GM10266 (cell line): ENCODE data around the gene FBXO17.

Experiments
- DNase-seq: peaks from one replicate; pipeline ENCODE4 v3.0.0; 2012; ENCODE audit errors: extremely low spot score
- TF ChIP-seq, protein P1 (sequence below): IDR thresholded peaks from 2 replicates; pipeline ENCODE4 v1.5.1; 2012; ENCODE audit warnings: mild to moderate bottlenecking, low read depth; ENCODE audit not compliant: control insufficient read depth, insufficient read depth; ENCODE audit errors: missing control alignments

FBXO17 gene, protein sequence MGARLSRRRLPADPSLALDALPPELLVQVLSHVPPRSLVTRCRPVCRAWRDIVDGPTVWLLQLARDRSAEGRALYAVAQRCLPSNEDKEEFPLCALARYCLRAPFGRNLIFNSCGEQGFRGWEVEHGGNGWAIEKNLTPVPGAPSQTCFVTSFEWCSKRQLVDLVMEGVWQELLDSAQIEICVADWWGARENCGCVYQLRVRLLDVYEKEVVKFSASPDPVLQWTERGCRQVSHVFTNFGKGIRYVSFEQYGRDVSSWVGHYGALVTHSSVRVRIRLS

DNA sequence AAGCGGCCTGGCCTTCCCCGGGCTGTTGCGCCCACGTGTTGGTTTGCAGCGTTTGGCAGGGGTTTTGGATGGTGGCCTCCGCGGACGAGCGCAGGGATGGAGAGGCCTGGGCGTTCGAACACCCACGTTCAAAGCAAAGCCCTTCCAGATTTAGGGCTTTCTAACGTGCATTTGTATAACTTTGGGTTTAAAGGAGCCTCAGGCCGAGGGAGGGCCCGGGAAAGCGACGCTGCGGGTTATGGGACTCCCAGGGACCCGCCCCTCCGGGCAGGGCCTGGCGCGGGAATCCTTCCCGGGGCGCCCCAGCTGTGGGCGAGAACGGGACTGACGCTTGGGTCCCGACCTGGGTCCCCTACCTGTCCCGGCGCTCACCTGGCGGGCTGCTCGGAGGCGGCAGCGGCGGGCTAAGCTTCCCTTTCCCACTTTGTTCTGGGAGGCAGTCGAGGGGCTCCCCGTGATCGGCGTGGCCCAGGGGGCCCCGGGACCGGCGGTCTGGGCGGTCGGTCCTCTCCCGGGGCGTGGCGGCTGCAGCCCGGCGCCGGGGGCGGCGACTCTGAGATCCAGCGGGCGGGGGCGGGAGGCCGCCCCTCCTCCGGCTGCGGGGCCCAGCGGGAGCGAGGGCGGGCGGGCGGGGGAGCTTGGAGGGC is at the start of gene FBXO17:
TSS of gene FBXO17 (minus strand) at position 529 of the 647 bp plus-strand sequence. CDS start 25,423 bp downstream, outside the sequence.
- DNase-seq = peak; percentile 30

DNA sequence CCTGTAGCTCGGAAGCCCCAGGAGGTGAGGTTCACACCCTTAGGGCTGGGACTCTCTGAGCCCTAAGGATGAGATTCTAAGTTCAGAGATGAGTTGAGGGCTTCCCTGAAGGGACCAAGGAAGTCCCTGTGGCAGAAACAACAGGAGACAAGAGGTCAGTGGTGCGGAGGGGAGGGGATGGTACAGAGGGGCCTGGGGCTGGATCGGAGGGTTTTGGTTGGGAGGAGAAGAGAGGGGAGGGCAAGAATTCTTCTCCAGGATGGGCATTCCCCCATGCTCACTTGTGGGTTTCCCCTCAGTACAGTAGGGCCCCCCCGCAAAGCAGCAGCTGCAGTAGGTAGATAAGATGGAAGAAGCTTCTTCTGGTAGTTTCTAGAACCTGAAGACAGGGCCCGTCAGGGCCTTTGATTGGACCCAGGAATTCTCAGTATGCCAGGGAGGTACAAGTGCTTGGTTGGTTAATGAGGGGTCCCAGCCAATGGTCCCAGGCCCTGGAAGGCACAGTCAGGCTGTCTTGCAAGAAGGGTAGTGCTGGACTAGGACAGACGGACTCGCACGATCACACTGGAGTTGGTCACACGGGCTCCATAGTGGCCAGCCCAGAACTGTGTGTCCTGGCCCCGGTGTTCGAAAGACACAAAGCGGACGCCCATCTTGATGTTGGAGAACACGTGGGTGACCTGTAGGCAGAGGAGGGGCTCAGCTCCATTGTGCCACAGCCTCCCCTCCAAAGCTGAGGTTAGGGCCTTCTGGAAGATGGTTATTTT is 49.5 kb upstream of the FBXO17 start:
- DNase-seq = no peak
- TF ChIP-seq, protein P1, sequence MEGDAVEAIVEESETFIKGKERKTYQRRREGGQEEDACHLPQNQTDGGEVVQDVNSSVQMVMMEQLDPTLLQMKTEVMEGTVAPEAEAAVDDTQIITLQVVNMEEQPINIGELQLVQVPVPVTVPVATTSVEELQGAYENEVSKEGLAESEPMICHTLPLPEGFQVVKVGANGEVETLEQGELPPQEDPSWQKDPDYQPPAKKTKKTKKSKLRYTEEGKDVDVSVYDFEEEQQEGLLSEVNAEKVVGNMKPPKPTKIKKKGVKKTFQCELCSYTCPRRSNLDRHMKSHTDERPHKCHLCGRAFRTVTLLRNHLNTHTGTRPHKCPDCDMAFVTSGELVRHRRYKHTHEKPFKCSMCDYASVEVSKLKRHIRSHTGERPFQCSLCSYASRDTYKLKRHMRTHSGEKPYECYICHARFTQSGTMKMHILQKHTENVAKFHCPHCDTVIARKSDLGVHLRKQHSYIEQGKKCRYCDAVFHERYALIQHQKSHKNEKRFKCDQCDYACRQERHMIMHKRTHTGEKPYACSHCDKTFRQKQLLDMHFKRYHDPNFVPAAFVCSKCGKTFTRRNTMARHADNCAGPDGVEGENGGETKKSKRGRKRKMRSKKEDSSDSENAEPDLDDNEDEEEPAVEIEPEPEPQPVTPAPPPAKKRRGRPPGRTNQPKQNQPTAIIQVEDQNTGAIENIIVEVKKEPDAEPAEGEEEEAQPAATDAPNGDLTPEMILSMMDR = no peak

More for the DNA sequence above, at the start of gene FBXO17:
- TF ChIP-seq, protein P1 = no peak

DNA sequence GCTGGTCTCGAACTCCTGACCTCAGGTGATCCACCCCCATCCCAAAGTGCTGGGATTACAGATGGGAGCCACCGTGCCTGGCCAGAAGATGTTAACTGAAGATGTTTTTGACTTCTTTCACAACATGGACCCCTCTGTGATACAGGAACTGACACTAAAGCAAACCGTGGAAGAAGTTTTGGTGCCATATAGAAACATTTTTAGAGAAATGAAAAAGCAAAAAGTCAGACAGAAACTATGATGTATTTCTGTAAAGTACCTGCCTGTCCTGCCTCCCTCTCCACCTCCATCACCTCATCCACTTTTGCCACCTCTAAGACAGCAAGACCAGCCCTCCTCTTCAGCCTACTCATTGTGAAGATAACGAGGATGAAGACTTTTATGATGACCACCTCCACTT is 45.5 kb upstream of the FBXO17 start:
- TF ChIP-seq, protein P1 = no peak
- DNase-seq = peak; percentile 35

DNA sequence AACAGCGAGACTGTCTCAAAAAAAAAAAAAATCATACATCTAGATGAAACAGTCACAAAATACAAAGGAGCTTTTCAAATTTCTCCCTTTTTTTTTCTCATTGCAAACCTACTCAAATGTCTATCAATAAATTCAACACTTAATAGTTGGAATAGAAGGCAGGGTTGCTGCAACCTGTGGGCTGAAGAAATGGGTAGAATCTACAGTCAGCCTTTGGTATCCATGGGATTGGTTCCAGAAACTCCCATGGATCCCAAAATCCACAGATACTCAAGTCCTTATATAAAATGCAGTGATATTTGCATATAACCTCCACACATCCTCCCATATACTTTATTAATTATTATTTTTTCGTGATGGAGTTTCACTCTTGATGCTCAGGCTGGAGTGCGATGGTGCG is 42.1 kb upstream of the FBXO17 start:
- no peak for DNase-seq
- TF ChIP-seq, protein P1 = no peak

DNA sequence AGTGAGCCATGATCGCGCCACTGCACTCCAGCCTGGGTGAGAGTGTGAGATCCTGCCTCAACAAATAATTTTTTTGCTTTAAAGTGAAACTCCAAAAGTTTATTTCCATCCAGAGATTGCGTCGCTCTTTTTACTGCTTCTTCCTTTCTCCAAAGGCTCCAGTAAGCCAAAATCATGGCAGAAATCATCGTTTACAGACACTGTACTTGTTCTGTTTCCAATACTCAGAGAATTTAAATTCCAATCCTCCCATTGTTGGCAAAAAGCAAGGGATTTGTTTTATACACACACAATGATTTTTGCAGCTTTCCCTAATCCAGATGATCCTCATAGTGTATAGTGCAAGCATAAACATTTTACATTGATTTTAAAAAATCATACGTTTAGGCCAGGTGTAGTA is 41.5 kb upstream of the FBXO17 start:
- TF ChIP-seq, protein P1 = no peak
- no peak for DNase-seq

DNA sequence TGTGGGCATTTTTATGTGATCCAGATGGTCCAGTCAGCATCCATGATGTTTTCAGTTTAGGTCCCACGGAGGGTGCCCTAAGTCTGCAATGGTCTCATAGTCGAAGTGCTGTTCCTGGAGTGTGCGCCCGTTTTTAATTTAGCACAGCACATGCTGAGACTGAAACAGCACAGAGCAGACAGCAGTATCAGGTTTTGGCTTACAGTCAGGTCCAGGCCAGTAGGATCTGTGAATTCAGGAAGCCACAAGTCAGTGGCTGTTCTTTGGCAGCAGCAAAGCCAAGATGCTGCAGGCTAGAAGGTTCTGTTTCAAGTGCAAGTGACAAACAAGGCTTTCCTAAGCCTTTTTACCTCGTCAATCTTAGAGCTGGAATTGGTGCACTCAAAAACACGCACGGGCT is 38.5 kb upstream of the FBXO17 start:
- DNase-seq = no peak
- TF ChIP-seq, protein P1 = no peak
